K562 (cell line): ENCODE measurements around the gene SLC44A1. TPM values are rescaled to one million over a fixed set of nuclear protein-coding genes. Genes with fewer than 3 reads are reported as not detected.

Experiments
- BRD9 ChIP-seq: fragments of 450-650 bp; IDR thresholded peaks from 2 replicates; pipeline ENCODE4 v1.6.1; 2018; ENCODE audit warnings: low read depth; ENCODE audit not compliant: partially characterized antibody
- CEBPB ChIP-seq: fragments of 450-650 bp; IDR thresholded peaks from 2 replicates; pipeline ENCODE4 v1.6.1; 2016; ENCODE audit warnings: missing genetic modification characterization, missing compliant biosample characterization
- MEIS2 ChIP-seq: fragments of 450-650 bp; IDR thresholded peaks from 2 replicates; pipeline ENCODE4 v1.6.1; 2014; ENCODE audit warnings: mild to moderate bottlenecking; ENCODE audit not compliant: partially characterized antibody
- PTBP1 ChIP-seq: fragments of 200-400 bp; formaldehyde crosslinking; IDR thresholded peaks from 2 replicates; pipeline ENCODE4 v1.6.1; 2017; ENCODE audit warnings: low read depth, low read length
- SP1 ChIP-seq: sonication (generic); formaldehyde crosslinking; IDR thresholded peaks from 2 replicates; pipeline ENCODE4 v1.8.1; 2022; ENCODE audit warnings: mild to moderate bottlenecking, missing genetic modification reagents
- ZNF23 ChIP-seq: fragments of 250-450 bp; sonication (Bioruptor Pico); IDR thresholded peaks from 2 replicates; pipeline ENCODE4 v1.4.0; 2020; ENCODE audit warnings: mild to moderate bottlenecking
- ZNF24 ChIP-seq: fragments of 450-650 bp; IDR thresholded peaks from 2 replicates; pipeline ENCODE4 v1.6.1; 2016
- polyA plus RNA-seq, 8 experiments: library from polyadenylated mRNA; depleted of rRNA in 4 of 8; stranded (reverse) in 5 of 8; unstranded in 3 of 8; fragments of >200 nt; fragmentation: Nextera tagmentation in 2 of 8; fragmentation: Illumina TruSeq in 1 of 8; extraction: Ambion mirVana in 2 of 8; extraction: Trizol in 1 of 8; gene quantifications; 2 replicates each; pipeline versions ENCODE4 v1.2.1 to v1.2.3, GENCODE V29; 2011 to 2014; ENCODE audit warnings: inconsistent platforms in 1 of 8, missing spikeins in 1 of 8
- total RNA-seq, 7 experiments: library from RNA; depleted of rRNA in 6 of 7; stranded (reverse); fragments of >200 nt in 6 of 7; fragmentation: Illumina TruSeq in 2 of 7; extraction: Trizol in 2 of 7; gene quantifications; 2 replicates each; pipeline versions ENCODE4 v1.2.1 to v1.2.3, GENCODE V29; 2011 to 2021; ENCODE audit warnings: low replicate concordance in 1 of 7
- TF ChIP-seq, protein P1 (sequence below): fragments of 450-650 bp; IDR thresholded peaks from 2 replicates; pipeline ENCODE4 v1.6.1; 2016; ENCODE audit warnings: low read depth

Gene SLC44A1
- total and polyA plus RNA-seq, 9 of the 15 experiments (the other 6 are each of a cell fraction or from before 2014, with no cell fraction given): 0.11 to 0.59 (median 0.30) TPM

- TF ChIP-seq, protein P1, sequence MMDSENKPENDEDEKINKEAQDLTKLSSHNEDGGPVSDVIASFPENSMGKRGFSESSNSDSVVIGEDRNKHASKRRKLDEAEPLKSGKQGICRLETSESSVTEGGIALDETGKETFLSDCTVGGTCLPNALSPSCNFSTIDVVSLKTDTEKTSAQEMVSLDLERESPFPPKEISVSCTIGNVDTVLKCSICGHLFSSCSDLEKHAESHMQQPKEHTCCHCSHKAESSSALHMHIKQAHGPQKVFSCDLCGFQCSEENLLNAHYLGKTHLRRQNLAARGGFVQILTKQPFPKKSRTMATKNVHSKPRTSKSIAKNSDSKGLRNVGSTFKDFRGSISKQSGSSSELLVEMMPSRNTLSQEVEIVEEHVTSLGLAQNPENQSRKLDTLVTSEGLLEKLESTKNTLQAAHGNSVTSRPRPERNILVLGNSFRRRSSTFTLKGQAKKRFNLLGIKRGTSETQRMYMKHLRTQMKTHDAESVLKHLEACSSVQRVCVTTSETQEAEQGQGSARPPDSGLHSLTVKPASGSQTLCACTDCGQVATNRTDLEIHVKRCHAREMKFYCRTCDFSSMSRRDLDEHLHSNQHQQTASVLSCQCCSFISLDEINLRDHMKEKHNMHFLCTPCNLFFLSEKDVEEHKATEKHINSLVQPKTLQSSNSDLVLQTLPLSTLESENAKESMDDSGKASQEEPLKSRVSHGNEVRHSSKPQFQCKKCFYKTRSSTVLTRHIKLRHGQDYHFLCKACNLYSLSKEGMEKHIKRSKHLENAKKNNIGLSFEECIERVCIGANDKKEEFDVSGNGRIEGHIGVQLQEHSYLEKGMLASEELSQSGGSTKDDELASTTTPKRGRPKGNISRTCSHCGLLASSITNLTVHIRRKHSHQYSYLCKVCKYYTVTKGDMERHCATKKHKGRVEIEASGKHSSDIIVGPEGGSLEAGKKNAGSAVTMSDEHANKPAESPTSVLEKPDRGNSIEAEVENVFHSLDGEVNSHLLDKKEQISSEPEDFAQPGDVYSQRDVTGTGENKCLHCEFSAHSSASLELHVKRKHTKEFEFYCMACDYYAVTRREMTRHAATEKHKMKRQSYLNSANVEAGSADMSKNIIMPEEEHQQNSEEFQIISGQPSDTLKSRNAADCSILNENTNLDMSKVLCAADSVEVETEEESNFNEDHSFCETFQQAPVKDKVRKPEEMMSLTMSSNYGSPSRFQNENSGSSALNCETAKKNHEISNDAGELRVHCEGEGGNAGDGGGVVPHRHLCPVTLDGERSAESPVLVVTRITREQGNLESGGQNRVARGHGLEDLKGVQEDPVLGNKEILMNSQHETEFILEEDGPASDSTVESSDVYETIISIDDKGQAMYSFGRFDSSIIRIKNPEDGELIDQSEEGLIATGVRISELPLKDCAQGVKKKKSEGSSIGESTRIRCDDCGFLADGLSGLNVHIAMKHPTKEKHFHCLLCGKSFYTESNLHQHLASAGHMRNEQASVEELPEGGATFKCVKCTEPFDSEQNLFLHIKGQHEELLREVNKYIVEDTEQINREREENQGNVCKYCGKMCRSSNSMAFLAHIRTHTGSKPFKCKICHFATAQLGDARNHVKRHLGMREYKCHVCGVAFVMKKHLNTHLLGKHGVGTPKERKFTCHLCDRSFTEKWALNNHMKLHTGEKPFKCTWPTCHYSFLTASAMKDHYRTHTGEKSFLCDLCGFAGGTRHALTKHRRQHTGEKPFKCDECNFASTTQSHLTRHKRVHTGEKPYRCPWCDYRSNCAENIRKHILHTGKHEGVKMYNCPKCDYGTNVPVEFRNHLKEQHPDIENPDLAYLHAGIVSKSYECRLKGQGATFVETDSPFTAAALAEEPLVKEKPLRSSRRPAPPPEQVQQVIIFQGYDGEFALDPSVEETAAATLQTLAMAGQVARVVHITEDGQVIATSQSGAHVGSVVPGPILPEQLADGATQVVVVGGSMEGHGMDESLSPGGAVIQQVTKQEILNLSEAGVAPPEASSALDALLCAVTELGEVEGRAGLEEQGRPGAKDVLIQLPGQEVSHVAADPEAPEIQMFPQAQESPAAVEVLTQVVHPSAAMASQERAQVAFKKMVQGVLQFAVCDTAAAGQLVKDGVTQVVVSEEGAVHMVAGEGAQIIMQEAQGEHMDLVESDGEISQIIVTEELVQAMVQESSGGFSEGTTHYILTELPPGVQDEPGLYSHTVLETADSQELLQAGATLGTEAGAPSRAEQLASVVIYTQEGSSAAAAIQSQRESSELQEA: no peak
- TF ChIP-seq MEIS2: no peak
- no peak for TF ChIP-seq SP1 (CRISPR knock-in tag)
- TF ChIP-seq BRD9: no peak
- TF ChIP-seq CEBPB (tag): no peak
- TF ChIP-seq ZNF24: no peak
- TF ChIP-seq PTBP1: no peak
- no peak for TF ChIP-seq ZNF23 (CRISPR knock-in tag)
- TF ChIP-seq, all 486 proteins: peak for 0
Measured at GRCh38 chr9:105218673-105219072, 25.8 kb upstream of the SLC44A1 start (continued).
